HG02870 (cell line): Measurements from ENCODE around the gene SERINC5.
"Not testable (repeated sequence)": the region's sequence is repeated elsewhere in the genome, so short reads cannot be mapped to it uniquely, and the experiment has no call there.

Experiments
- ATAC-seq: cut with Tn5 transposase; IDR thresholded peaks from one replicate; pipeline ENCODE4 v1.9.1; 2021; ENCODE audit warnings: mild to moderate bottlenecking, moderate library complexity; ENCODE audit not compliant: unreplicated experiment

SERINC5 gene

DNA sequence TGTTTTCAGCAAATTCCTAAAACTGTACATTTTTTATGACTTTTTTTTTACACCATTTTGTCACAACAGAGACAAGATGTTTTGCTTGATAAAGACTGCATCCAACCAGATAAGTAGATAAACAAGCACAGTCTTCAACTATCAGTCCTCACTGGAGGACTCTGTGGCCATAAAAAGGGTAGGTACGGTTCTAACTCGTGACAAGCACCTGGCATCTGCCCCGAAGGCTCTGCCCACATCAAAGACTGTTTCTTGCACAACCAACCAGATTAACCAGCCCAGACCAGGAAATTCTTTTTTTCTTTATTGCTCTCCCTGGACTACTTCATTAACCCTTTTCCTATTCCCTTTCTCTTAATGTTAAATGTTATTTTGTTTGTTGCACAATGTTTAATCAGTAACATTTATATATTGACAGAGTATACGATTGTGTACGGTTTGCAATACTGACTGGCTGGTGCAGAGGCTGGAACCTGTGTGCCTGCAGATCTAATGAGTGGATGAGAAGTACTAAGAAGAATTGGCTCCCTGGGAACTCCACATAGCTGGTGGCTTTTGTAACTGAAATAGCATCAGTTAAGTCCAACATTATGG is 74.1 kb downstream of the SERINC5 start:
- ATAC-seq = no peak

DNA sequence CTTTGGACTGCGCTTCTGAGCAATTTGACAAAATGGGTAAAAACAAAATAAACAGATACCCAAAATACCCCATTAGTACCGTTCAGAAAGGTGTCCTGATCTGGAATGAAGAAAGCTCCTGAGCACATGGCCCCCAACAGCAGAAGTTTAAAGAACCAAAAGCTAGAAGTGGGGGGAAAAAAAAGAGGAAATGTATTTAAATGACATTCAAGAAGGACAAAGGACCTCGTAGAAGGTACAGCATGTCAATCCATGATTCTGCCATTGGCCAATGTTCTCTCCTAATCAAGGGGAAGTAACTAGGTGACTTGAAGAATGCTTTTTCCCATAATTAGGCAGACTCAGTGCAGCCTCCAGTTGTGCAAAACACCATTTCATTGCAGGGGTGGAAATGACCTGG is 78.6 kb downstream of the SERINC5 start:
- ATAC-seq = no peak

DNA sequence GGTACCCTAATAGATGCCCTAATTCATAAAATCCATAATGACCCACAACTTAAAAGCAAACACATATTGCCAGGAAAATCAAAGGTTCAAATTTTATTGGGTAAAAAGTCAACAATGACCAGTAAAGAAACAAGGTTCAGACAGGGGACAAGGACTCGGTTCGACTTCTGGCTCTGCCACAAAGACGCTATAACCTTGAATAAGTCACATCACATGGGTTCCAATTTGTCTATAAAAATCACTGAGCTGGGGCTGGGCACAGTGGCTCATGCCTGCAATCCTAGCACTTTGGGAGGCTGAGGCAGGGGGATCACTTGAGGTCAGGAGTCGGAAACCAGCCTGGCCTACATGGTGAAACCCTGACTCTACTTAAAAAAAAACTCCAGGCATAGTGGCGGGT is 80.5 kb downstream of the SERINC5 start:
- ATAC-seq = no peak

DNA sequence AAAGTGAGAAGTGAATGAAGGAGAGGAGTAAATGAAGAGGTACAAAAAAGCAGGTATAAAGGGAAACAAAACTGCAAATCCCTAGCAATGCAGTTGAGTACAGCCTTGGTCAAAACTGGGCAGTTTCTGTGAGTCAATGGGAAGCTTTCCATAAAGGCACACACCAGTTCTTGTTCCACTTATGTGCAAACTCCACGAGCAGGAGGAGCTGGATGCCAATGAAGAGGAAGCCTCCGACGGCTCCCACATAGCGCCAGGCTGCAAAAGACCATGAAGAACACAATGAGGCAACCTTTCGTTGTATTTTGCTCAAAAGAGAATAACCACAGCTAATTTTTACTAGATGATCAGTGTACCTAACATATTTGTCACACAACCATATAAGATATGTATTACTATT is 81.1 kb downstream of the SERINC5 start:
- ATAC-seq = no peak

DNA sequence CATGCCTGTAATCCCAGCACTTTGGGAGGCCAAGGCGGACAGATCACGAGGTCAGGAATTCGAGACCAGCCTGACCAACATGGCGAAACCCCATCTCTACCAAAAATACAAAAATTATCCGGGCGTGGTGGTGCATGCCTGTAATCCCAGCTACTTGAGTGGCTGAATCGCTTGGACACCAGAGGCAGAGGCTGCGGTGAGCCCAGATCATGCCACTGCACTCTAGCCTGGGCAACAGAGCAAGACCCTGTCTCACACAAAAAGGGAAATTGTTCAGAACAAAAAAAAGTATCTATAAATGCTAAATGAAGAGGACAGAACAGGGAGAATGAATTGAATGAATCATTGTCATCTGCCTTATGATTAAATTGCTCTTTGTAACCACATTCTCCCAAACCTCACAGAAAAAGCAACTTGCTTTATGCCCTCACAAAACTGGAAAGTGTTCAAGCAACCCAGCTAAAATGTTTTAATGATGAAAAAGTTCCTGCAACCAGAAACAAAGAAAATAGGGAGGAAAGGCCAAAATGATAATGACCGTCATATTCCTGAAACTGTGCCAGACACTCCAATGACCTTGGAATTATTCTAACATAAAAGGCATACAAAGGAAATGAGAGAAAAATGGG is 83.7 kb downstream of the SERINC5 start:
- no peak for ATAC-seq

DNA sequence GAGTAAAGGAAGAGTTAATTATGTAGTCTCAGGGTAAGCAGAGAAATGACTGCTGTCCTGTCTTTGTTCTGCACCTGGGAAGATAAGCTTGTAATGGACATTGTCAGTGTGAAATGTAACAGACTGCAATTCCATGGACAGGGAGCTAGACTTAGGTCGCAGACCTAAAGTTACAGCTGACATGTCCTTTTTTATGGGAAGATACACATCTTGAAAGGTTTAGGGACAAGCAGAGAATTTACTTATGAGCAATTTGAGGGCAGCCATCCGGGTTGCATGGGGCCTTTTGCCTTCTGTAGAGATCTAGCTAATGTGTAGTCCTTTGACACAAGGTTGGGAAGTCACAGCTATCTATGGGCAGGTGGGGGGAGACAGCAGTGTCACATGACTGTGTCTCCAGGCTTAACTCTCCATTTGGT is 85.7 kb downstream of the SERINC5 start:
- no peak for ATAC-seq

DNA sequence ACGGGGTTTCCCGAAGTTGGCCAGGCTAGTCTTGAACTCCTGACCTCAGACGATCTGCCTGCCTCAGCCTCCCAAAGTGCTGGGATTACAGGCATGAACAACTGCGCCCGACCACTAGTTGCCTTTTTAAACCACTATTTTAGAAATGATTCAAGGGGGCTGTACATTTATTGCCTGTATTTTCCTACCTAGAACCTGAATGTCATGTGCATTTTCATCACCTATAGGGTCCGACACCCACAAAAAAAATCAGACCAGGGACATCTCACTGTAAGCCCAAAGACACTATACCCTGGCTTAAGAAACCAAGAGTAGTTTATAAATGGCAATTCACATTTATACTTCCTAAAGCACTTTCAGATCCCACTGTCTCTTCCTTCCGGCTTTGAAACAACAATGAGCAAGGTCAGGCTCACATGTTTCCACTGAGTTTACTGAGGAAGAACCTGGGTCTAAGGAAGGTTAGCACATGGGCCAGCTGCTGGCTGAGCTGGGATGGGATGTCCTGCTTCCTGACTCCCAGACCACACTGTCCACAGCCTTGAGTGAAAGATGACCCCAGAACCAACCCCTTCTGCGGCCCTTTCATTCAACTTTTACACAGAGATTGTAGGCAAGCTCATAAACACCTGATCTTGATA is 87.3 kb downstream of the SERINC5 start:
- no peak for ATAC-seq

DNA sequence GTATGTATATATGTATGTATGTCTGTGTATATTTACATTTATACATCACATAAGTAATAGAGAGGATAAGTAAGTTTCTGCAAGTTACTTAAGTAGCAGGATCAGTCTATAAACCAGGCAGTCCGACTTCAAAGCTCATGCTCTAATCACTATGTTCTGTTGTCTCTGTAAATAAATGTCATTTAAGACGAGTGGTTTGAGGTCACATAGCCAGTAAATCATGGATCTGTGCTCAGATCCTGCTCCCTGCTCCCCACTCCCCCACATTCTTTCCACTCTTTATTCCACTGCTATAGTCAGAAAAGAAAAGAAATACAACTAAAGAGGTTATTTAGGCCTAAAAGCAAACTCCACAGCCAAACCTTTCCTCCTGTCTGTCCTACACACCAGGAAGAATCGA is 90.4 kb downstream of the SERINC5 start:
- ATAC-seq = no peak

DNA sequence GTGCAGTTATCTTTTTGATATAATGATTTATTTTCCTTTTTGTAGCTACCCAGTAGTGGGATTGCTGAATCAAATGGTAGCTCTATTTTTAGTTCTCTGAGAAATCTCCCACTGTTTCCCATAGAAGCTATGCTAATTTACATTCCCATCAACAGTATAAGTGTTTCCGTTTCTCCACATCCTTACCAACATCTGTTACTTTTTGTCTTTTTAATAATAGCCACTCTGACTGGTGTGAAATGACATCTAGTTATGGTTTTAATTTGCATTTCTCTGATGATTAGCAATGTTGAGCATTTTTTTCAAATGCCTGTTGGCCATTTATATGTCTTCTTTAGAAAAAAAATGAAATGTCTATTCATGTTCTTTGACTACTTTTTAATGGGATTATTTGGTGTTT is 94.7 kb downstream of the SERINC5 start:
- ATAC-seq = no peak

DNA sequence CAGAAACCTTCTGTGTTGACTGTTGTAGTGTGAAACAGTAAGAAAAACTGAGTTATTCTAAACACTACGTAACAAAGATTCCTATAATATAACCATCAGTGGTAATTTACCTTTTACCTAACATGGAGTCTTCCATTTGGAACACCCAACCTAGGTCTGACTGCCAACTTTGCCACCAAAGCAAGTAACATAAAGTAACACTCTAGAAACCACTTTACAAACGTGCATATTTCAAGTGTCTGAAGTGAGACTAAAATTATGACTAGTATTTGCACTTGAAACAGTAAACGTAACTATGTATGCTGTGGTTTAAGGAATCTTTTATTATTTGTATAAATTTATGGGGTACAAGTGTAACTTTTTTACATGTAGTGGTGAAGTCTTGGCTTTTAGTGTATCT is 95.6 kb downstream of the SERINC5 start:
- no peak for ATAC-seq

DNA sequence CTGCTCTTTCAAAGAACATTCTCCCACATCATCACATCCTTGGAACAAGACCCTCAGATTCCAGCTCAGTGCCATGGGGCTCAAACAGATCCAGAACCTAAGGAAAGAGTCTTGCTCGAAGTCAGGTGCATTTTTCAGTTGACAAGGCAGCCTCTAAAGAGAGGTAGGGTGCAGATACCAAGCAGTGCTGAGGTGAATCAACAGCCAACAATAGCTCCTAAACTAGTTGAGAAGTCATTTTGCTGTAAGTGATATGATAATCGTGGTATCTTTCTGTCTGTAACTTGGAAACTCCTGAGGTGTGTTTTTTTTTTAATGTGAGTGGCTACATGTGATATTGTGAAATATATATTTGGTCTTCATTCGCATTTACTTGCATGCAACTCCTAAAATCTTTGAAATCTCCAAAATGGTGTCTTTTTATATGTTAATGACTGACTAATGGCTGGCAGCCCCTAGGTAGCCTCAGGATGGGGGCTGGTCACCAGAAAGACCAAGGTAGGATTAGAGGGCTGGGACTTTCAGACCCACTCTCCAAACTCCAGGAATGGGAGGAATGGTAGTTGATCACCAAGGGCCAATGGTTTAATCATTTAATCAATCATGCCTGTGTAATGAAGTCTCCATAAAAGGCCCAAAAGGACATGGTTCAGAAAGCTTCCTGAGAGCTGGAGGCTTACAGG is 96.6 kb downstream of the SERINC5 start:
- ATAC-seq = no peak

DNA sequence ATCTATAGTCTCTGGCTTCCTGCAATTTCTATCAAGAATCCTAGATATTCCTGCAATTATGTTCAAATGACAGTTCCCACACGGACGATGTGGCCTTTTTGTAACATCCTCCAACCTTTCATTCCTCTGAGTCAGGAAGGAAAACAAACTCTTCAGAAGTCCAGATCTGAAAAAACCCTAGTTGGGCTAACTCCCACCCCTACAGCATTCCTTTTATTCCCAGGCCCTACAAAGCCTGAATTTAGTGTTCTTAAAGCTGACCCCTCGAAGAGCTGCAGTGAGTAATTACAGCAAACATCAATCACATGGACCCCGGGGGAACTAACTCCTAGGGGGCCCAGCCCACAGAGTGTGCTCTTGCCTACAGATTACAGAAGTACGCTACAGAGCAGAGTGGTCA is 99.7 kb downstream of the SERINC5 start:
- ATAC-seq = no peak

DNA sequence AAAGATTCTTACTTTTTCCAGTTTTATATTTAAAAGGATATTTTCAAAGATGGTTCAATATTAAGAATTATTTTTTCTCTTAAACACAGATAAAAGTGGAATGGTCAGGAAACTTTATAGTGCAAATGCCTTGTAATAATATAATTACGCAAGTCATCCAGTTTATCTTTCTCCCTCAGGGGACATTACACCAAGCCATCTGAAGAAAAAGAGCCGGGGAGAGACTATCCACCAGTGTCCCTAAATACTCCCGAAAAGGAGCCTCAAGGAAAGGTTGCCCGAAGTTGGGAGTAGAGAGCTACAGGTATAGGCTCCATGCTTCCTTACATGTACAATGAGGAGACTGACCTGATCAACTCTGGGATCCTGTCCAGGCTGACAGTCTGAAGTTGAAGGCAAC is 101.1 kb downstream of the SERINC5 start:
- no peak for ATAC-seq

DNA sequence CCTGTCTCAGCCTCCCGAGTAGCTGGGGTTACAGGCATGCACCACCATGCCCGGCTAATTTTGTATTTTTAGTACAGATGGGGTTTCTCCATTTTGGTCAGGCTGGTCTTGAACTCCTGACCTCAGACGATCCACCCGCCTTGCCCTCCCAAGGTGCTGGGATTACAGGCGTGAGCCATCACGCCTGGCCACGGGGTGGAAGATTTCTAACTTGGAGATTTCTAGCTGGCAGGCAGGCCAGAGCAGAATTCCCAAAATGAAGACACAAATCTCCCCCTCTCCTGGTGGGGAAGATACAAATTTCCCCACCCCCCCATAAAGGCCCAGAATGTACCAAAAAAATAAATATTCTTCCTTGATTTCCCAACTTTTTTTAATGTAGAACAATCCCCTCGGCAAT is 101.6 kb downstream of the SERINC5 start:
- not testable (repeated sequence) for ATAC-seq

DNA sequence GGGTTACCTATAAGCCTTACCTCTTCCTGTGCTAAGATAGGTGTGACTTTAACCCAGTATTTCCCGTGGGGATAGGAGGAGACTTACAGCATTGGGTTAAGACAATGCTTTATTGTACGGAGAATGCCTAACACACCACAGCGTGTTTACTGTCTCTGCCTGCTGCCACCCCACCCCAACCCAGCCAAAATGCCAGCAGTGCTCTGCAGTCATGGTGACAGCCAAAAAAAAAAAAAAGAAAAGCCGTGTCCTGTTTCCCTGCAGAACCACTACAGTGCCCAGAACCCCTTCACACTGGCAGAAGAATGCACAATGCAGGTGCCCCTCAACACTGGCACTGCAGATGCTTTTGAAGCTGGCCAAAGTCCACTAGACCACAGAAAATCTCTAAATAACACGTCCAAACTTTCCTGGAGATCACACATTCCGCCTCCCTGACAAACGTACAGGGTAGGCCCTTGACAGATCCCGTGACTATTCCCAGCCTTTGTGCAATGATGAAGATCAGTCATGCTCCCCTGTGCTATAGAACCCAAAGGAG is 102.2 kb downstream of the SERINC5 start:
- ATAC-seq = no peak

DNA sequence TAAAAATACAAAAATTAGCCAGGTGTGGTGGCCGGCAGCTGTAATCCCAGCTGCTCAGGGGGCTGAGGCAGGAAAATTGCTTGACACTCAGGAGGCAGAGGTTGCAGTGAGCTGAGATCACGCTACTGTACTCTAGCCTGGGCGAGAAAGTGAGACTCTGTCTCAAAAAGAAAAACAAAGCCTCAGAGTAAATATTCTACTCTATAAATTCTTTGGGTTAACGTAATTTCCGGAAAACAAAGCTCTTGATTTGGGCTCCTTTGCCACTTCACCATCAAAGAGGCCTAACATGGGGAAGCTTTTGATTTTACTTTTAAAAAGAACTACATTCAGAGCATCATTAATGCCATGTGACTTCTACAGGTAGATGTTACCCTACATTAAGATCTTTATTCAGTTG is 103.1 kb downstream of the SERINC5 start:
- no peak for ATAC-seq

DNA sequence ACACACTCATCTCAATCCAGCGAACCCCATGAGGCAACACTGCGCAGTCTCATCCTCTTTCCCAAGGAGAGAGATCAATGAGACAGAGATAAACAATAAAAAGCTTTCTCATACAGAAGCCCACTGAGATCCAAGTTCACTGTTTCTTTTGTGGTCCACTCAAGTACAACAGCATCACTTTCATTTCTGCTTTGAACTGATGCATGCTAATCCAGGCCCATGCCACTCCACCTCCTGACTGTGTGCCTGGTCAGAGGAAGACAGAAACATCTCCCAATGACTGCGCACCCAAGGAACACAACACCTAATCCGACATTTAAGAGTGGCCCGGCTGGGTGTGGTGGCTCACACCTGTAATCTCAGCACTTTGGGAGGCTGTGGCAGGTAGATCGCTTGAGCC is 104.0 kb downstream of the SERINC5 start:
- ATAC-seq = no peak

DNA sequence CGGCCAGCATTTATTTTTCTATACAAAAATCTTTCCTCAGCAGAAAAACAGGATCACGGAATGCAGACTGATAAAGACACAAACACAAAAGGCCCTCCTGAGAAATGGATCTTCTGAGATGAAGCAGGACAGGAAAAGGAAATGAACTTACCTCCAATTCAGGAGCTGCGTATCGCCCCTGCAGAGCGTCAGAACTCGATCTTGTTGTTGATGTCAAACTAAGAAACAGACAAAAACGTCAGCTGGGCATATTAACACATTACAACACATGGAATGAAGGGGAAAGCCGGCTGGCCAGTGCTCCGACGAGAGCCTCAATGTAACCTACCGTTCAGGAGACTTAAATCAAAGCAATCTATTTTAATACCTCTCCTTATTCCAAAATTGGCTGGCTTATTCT is 105.1 kb downstream of the SERINC5 start:
- ATAC-seq = no peak

DNA sequence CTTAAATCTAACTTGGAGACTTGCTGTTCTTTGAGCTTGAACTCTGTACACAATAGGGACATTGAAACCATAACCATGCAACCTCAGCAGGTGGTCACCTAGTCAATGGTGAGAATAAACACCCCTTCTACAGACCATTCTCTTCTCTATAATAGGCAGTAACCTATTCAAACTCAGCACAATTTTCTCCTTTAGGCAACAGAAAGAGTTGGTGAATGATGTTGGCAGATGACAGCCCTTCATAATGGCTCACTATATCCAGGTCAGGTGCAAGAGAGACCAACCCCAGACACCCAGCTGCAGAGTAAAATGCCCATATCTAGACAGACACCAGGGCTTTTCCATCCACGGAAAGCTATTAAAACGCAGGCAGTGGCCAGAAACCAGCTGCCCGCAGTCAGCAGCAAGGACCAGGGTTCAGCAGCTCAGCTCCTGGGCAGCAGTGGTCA is 106.7 kb downstream of the SERINC5 start:
- no peak for ATAC-seq

DNA sequence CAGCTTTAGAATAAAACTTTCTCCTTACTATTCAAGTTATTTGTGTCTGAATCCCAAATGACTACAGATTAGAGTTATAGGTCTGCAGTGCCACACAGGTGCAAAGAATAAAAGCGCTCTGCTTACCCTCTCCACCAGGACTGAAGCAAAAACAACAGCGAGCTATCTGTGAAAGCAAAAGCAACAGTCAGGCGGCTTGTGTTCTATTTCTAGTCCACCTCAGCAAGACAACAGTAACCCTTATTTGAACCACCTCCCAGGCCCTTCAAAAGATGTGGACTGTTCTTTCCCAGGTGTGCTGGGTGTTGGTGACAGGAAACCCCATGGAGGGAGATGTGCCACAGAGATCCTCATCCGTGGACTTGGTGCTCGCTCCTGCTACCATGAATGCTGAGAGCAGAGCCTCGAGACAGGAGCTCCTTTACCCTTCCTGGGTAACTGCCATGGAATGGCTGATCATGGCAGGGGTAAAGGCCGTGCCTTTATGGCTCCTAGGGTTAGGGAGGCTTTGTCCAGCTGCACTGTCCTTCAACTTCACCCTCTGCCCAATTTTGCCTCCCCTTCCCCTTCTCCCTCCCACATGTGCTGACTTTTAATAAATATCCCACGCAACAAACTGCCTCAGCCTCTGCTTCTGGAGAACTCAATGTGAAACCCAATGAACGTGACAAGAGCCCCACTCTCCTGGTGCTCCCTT is 108.6 kb downstream of the SERINC5 start:
- ATAC-seq = no peak

DNA sequence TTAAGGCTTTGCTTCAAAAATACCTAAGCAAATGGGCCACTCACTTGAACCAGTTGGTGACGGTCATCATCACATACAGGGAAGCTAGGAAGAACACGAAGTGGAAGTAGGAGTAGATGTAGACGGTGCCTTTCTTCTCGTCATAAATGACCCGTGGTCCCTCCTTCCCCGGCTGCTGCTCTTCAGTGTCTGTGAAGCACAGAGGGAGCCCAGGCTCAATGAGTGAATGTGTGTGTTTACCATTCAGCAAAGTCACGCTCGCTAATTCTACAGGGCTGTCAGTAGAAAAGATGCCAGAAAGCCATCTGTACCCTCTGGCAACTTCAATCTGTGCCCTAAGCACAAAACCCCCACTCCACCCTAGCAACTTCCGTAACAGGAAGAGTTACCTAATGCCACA is 109.8 kb downstream of the SERINC5 start:
- no peak for ATAC-seq
